Activated naive CD8-positive, alpha-beta T cell treated with anti-CD3 and anti-CD28 coated beads, Interleukin-2, amount 10 ng/mL, durations not matched to agents 7 days and 5 days (primary cell): ENCODE data around the gene MATN1. TPM values are rescaled to one million over a fixed set of nuclear protein-coding genes. Genes with fewer than 3 reads are reported as not detected.

Source experiments
- ATAC-seq: fragments of 150-1000 bp; cut with Tn5 transposase; one replicate; pipeline ENCODE4 v1.10.0; 2021; ENCODE audit warnings: low read depth, moderate library complexity
- POLR2A ChIA-PET: fragments of 350-600 bp; sonication (Branson Sonifier 250); formaldehyde crosslinking; loops from one replicate; lab custom pipeline; 2021; ENCODE audit warnings: antibody characterized with exemption; lab: Charles Lee
- DNase-seq: peaks from one replicate; pipeline ENCODE4 v3.0.0; 2021
- H3K27ac Mint-ChIP-seq: one replicate; pipeline ENCODE4 v1.8.0; 2022; ENCODE audit warnings: mild to moderate bottlenecking, mixed read lengths
- H3K27me3 Mint-ChIP-seq: one replicate; pipeline ENCODE4 v1.8.0; 2022; ENCODE audit warnings: mild to moderate bottlenecking, moderate library complexity, mixed read lengths
- H3K36me3 Mint-ChIP-seq: one replicate; pipeline ENCODE4 v1.8.0; 2021; ENCODE audit warnings: mild to moderate bottlenecking, mixed read lengths
- H3K4me1 Mint-ChIP-seq: one replicate; pipeline ENCODE4 v1.8.0; 2021; ENCODE audit warnings: mixed read lengths
- H3K4me3 Mint-ChIP-seq: one replicate; pipeline ENCODE4 v1.8.0; 2022; ENCODE audit warnings: mild to moderate bottlenecking, moderate library complexity, mixed read lengths
- H3K9me3 Mint-ChIP-seq: one replicate; pipeline ENCODE4 v1.8.0; 2021; ENCODE audit warnings: mixed read lengths
- microRNA-seq: library from miRNA; unstranded; fragments of <30 nt; microRNA quantifications from one replicate; pipeline ENCODE4 v1.2.0, GENCODE V29; 2022
- total RNA-seq, 2 experiments: library from RNA; stranded (reverse); gene quantifications; one replicate each; pipeline ENCODE4 v1.2.3, GENCODE V29; 2021

Gene MATN1
- total RNA-seq, 2 experiments from 2014 or later: 0.26 TPM; not detected in 1

DNA sequence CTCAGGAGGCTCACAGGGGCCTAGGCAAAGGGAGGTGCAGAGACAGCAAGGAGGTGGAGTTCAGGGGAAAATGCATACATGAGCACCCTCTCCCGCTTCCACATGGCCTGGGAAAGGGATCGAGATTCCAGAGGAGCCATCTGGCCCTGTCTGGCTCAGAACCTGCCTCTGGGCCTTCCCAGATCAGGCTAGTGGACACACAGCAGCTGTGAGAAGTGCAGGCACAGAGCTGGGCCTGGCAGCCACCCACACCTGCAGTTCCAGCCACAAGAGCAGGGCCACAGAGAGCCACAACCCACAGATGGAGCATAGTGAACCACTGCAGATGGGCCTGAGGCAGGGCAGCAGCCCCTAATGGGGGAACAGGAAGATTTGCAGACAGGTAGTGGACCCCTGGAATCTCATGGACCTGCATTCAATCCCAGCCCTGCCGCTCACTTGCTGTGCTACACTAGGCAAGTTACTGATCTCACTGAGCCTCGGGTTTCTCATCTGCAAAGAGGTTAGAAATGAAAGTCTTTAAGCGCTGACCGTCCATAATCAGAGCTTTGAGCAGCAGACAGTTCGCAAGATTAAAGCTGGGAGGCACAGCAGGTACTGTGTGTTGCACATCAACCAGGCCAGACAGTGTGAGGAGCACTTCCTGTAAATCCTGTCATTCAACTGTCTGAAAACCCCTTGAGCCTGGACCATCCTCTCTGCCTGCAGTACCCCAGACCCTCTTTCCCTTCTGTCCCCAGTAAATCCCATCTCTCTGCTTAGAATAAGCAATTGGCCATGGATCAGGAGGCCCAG lies 58.0 kb downstream of the MATN1 start:
- no peaks in the 10 kb centered on the region for H3K4me1 Mint-ChIP-seq
- H3K36me3 Mint-ChIP-seq: no peaks in the 10 kb centered on the region
- POLR2A ChIA-PET: no interaction called here
- ATAC-seq (no peak), DNase-seq (no peak)
- H3K4me3 Mint-ChIP-seq: no peak overlapping the region
- no peaks in the 10 kb centered on the region for H3K9me3 Mint-ChIP-seq
- H3K27me3 Mint-ChIP-seq: no peaks in the 10 kb centered on the region
- H3K27ac Mint-ChIP-seq: no peak overlapping the region

DNA sequence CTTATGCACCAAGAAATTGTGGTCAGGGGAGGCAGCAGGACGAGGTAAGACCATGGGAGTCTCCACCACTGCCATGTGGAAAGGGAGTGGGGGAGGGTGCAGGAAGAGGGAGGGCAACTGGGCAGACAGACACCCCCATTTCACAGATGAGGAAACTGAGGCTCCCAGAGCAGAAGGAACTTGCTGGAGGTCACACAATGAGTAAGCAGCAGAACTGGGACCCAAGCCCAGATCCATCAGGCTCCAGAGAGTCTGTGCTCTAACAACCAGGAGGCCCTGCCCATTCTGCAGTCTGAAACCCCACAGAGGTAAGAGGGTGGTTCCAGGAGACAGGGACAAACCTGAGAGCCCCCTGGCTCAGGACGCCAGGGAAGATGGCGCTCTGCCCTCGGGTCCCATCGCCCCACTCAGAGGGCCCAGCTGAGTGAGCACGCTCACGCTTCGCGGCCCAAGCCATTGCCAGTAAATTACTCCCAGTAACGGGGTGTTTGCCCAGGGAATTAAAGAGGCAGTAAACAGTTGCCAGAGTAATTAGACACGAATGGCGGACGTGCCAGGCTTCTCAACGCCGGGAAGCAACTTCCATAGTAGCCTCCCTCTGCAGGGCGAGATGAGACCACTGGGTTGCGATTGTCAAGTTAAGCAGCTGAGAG lies 59.2 kb downstream of the MATN1 start:
- no peak overlapping the region for H3K27ac Mint-ChIP-seq
- H3K4me3 Mint-ChIP-seq: no peak overlapping the region
- ATAC-seq: no peak
- H3K9me3 Mint-ChIP-seq: no peaks in the 10 kb centered on the region
- no peak for DNase-seq
- POLR2A ChIA-PET: no interaction called here
- H3K27me3 Mint-ChIP-seq: no peaks in the 10 kb centered on the region
- no peaks in the 10 kb centered on the region for H3K36me3 Mint-ChIP-seq
- no peaks in the 10 kb centered on the region for H3K4me1 Mint-ChIP-seq

DNA sequence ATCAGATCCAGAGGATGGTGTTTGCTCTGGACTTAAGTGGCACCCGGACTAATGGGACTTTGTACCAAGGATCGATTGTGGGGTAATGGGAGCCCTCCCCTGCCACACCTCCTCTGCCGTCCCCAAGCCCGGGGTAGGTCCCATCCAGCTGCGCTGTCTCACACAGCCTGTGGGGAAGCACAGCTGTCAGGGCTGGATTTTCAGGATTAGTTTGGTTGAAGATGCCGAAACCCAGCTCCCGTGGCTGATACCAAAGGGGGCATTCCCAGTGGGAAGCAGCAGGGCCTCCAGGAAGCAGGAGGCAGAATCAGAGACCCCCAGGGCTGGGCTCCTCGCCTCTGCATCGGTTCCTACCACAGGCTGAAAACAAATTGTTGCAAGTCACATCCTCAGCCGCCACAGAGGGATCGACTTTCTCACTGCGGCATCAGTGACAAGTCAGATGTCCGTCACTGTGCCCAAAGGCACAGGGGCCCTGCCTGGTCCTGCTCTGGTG lies 59.7 kb downstream of the MATN1 start:
- POLR2A ChIA-PET: no interaction called here
- Mint-ChIP-seq H3K9me3 (no peaks in the 10 kb centered on the region), H3K36me3 (no peaks in the 10 kb centered on the region), H3K27ac (no peak overlapping the region), H3K4me3 (no peak overlapping the region), H3K27me3 (no peaks in the 10 kb centered on the region), H3K4me1 (no peaks in the 10 kb centered on the region)
- ATAC-seq (no peak), DNase-seq (no peak)

DNA sequence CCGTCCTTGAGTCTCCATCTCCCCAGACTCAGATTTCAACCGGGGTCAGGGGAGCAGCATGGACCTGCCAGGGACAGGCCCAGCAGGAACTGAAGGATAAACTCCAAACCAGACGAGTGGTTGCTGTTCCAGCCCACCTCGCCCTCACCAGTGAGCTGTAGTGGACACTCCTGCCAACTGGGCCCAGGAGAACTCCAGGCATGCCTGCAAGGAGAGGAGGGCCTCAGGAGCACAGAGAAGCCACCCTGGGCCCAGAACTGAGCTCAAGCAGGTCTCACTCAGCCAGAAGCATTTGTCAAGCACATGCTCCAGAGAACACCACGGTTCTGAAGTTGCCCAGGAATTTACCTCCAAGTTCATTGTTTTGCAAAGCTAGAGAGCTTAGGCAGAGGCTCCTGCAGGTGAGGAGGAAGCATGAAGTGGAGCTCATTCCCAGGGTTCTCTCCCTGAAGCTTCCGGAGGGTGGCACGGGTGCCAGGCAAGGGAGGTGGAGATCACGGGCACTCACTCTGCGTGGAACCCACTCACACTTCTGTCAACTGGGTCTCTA lies 61.0 kb downstream of the MATN1 start:
- ATAC-seq: no peak

DNA sequence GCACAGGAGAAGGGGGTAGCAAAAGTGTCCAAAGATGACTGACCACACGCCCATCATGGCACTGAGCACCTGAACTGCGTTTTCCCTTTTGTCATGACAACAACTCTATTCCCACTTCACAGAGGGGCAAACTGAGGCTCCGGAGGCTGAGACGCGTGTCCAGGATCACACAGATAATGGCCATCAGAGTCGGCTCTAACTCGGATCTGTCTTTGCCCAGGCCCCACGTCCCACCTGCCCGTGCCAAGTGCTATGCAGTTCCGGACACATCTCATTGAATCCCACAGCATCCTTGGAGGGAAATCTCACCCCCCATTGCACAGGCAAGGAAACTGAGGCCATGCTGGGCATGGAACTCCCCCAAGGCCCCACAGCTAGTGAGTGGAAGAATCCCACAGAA lies 62.1 kb downstream of the MATN1 start:
- Mint-ChIP-seq H3K27ac (no peak overlapping the region), H3K27me3 (no peaks in the 10 kb centered on the region), H3K4me3 (no peak overlapping the region), H3K4me1 (no peaks in the 10 kb centered on the region), H3K36me3 (no peaks in the 10 kb centered on the region), H3K9me3 (no peaks in the 10 kb centered on the region)
- ATAC-seq (no peak), DNase-seq (no peak)
- POLR2A ChIA-PET: no interaction called here

More for the DNA sequence above, 61.0 kb downstream of the MATN1 start:
- H3K36me3 Mint-ChIP-seq: no peaks in the 10 kb centered on the region
- no peak overlapping the region for H3K4me3 Mint-ChIP-seq
- H3K4me1 Mint-ChIP-seq: no peaks in the 10 kb centered on the region
- POLR2A ChIA-PET: no interaction called here
- H3K9me3 Mint-ChIP-seq: no peaks in the 10 kb centered on the region
- H3K27ac Mint-ChIP-seq: no peak overlapping the region
- H3K27me3 Mint-ChIP-seq: no peaks in the 10 kb centered on the region
- DNase-seq: no peak

Small RNA genes within 50 kb of the gene (microRNA-seq; reads per million reads assigned to microRNA genes)
- gene MIR4420: 4.9 reads per million

Other genes with a start within 250 kb of the MATN1 start
- 100 to 1,000 TPM; 474 to 485 TPM for gene LAPTM5, start 34.2 kb upstream of the MATN1 start, total RNA-seq
- gene SDC3, start 185.2 kb upstream of the MATN1 start, total RNA-seq: under 1 TPM; 0.51 to 0.55 TPM